Fibroblast of lung (primary cell): ENCODE data around the gene CDK1. TPM values are rescaled to one million over a fixed set of nuclear protein-coding genes. Genes with fewer than 3 reads are reported as not detected.
"Not testable (repeated sequence)": the region's sequence is repeated elsewhere in the genome, so short reads cannot be mapped to it uniquely, and the experiment has no call there.

ENCODE experiments used
- DNase-seq, 2 donors: peaks; one replicate each; pipeline versions ENCODE4 v3.0.0 to v3.0.0-alpha.2; 2010; ENCODE audit warnings: low read depth in 2 of 2
- H2AFZ ChIP-seq: 2 replicates; pipeline ENCODE4 v1.5.1; 2012; ENCODE audit warnings: low read length, control low read depth, inconsistent platforms
- H3K27ac ChIP-seq: 2 replicates; pipeline ENCODE4 v1.5.1; 2011; ENCODE audit warnings: low read length, control low read depth; ENCODE audit not compliant: insufficient read depth
- H3K27me3 ChIP-seq: 2 replicates; pipeline ENCODE4 v1.5.1; 2011; ENCODE audit warnings: mild to moderate bottlenecking, low read length; ENCODE audit not compliant: control insufficient read depth, insufficient read depth
- H3K36me3 ChIP-seq: 2 replicates; pipeline ENCODE4 v1.5.1; 2011; ENCODE audit warnings: low read length; ENCODE audit not compliant: control insufficient read depth, insufficient read depth
- H3K4me1 ChIP-seq: 2 replicates; pipeline ENCODE4 v1.5.1; 2011; ENCODE audit warnings: low read length; ENCODE audit not compliant: control insufficient read depth, insufficient read depth; ENCODE audit errors: extremely low read depth
- H3K4me2 ChIP-seq: 2 replicates; pipeline ENCODE4 v1.5.1; 2011; ENCODE audit warnings: low read length, control low read depth; ENCODE audit not compliant: insufficient read depth; ENCODE audit errors: extremely low read depth
- H3K4me3 ChIP-seq, 4 experiments: fragments of 200-600 bp in 1 of 4; sonication (generic) in 1 of 4; replicated peaks in 1 of 4; 2 replicates each; pipeline ENCODE4 v1.5.1; 2011 to 2016; ENCODE audit warnings: low read length in 4 of 4, low read depth in 3 of 4, mild to moderate bottlenecking in 3 of 4, control low read depth in 2 of 4, inconsistent platforms in 1 of 4, mixed read lengths in 1 of 4; ENCODE audit not compliant: insufficient read depth in 1 of 4; ENCODE audit errors: control extremely low read depth in 1 of 4
- H3K79me2 ChIP-seq: 2 replicates; pipeline ENCODE4 v1.5.1; 2012; ENCODE audit warnings: mild to moderate bottlenecking, low read length, inconsistent platforms; ENCODE audit not compliant: control insufficient read depth, insufficient read depth
- H3K9ac ChIP-seq: 2 replicates; pipeline ENCODE4 v1.5.1; 2011; ENCODE audit warnings: mild to moderate bottlenecking, low read length, control low read depth; ENCODE audit not compliant: insufficient read depth
- H3K9me3 ChIP-seq: 2 replicates; pipeline ENCODE4 v1.5.1; 2012; ENCODE audit warnings: low read depth, low read length; ENCODE audit not compliant: control insufficient read depth, insufficient read depth
- H4K20me1 ChIP-seq: 2 replicates; pipeline ENCODE4 v1.5.1; 2011; ENCODE audit warnings: low read length; ENCODE audit not compliant: control insufficient read depth, insufficient read depth; ENCODE audit errors: extremely low read depth
- CTCF ChIP-seq, 2 donors: IDR thresholded peaks in 1 of 2; conservative IDR thresholded peaks in 1 of 2; 1 replicate in 1 of 2; 2 replicates in 1 of 2; pipeline ENCODE4 v1.5.1; 2011 to 2012; ENCODE audit warnings: low read length in 2 of 2, control low read depth in 1 of 2, inconsistent platforms in 1 of 2, low read depth in 1 of 2, mild to moderate bottlenecking in 1 of 2
- EZH2 ChIP-seq: IDR thresholded peaks from 2 replicates; pipeline ENCODE4 v1.5.1; 2012; ENCODE audit warnings: low read length, control low read depth, mild to moderate bottlenecking; ENCODE audit errors: missing control alignments
- polyA plus RNA-seq, 2 donors: library from polyadenylated mRNA; depleted of rRNA in 1 of 2; stranded (reverse) in 1 of 2; unstranded in 1 of 2; fragments of >200 nt; gene quantifications; 2 replicates each; pipeline ENCODE4 v1.2.1, GENCODE V29; 2011 to 2012; ENCODE audit warnings: missing spikeins in 1 of 2
- total RNA-seq: library from RNA; depleted of rRNA; stranded (reverse); fragments of >200 nt; gene quantifications from 2 replicates; pipeline ENCODE4 v1.2.1, GENCODE V29; 2014

The CDK1 gene
- total and polyA plus RNA-seq, 2 donors (not counting 1 experiment from before 2014, with no cell fraction given) = 13.9 to 14.8 TPM

GRCh38 chr10:60834401-60834800 is 56.1 kb downstream of the CDK1 start:
- no peak overlapping the region for H3K9ac ChIP-seq

GRCh38 chr10:60835049-60835448 is 56.8 kb downstream of the CDK1 start:
- Histone ChIP-seq H2AFZ (no peak overlapping the region), H3K27me3 (no peaks in the 10 kb centered on the region), H3K36me3 (no peaks in the 10 kb centered on the region), H4K20me1 (no peaks in the 10 kb centered on the region), H3K9me3 (no peaks in the 10 kb centered on the region), H3K4me1 (no peaks in the 10 kb centered on the region), H3K4me3 (no peak overlapping the region), H3K9ac (no peak overlapping the region), H3K27ac (no peak overlapping the region), H3K4me2 (no peak overlapping the region), H3K79me2 (no peaks in the 10 kb centered on the region)
- DNase-seq = no peak
- TF ChIP-seq CTCF (conservative IDR thresholded peaks at IDR 0.05 in 1 of 2, IDR thresholded peaks at IDR 0.05 in 1 of 2; ENCODE audit: low read depth in 1 of 2, low read length in 2 of 2) (no peak), EZH2 (no peak)

More at GRCh38 chr10:60834401-60834800, 56.1 kb downstream of the CDK1 start:
- no peak overlapping the region for H3K27ac ChIP-seq
- H3K27me3 ChIP-seq = no peaks in the 10 kb centered on the region
- H4K20me1 ChIP-seq = no peaks in the 10 kb centered on the region
- no peak overlapping the region for H3K4me3 ChIP-seq
- no peaks in the 10 kb centered on the region for H3K9me3 ChIP-seq
- H3K79me2 ChIP-seq = no peaks in the 10 kb centered on the region
- no peak overlapping the region for H3K4me2 ChIP-seq
- no peak overlapping the region for H2AFZ ChIP-seq
- no peak for TF ChIP-seq EZH2
- no peak for TF ChIP-seq CTCF (conservative IDR thresholded peaks at IDR 0.05 in 1 of 2, IDR thresholded peaks at IDR 0.05 in 1 of 2; ENCODE audit: low read depth in 1 of 2, low read length in 2 of 2)
- no peaks in the 10 kb centered on the region for H3K36me3 ChIP-seq
- DNase-seq = no peak
- no peaks in the 10 kb centered on the region for H3K4me1 ChIP-seq

GRCh38 chr10:60841227-60841626 is 62.9 kb downstream of the CDK1 start:
- H3K79me2 ChIP-seq, H3K27me3 ChIP-seq, H3K4me1 ChIP-seq: not testable (repeated sequence)

More at GRCh38 chr10:60841227-60841626, 62.9 kb downstream of the CDK1 start:
- not testable (repeated sequence) for H3K36me3 ChIP-seq, H3K4me3 ChIP-seq, H4K20me1 ChIP-seq, H3K9me3 ChIP-seq, H3K9ac ChIP-seq, H3K27ac ChIP-seq, DNase-seq, H3K4me2 ChIP-seq, H2AFZ ChIP-seq
